B cell (primary cell): ENCODE measurements around the gene MAP3K14.

Experiments
- CTCF ChIP-seq: fragments of 200-600 bp; IDR thresholded peaks from one replicate; pipeline ENCODE4 v1.8.0; 2022; ENCODE audit warnings: antibody characterized with exemption, mild to moderate bottlenecking
- EZH2 ChIP-seq: IDR thresholded peaks from 2 replicates; pipeline ENCODE4 v1.6.1; 2012; ENCODE audit warnings: borderline replicate concordance, low read depth, mild to moderate bottlenecking, moderate library complexity, low read length; ENCODE audit not compliant: insufficient read depth, poor library complexity, severe bottlenecking

GRCh38 chr17:45345246-45345553, 28.4 kb upstream of the MAP3K14 start:
- TF ChIP-seq CTCF (no peak), EZH2 (no peak)
